Calu3 (cell line): ENCODE measurements around the gene HCRTR1. TPM values are rescaled to one million over a fixed set of nuclear protein-coding genes. Genes with fewer than 3 reads are reported as not detected.

Experiments used
- BruUV-seq: library from RNA; stranded (reverse); fragments of 400-500 nt; replicated peaks from 2 replicates; lab custom pipeline; 2021; lab: Mats Ljungman, UMichigan
- CTCF ChIA-PET: fragments of 300-600 bp; sonication (Branson Sonifier 250); formaldehyde crosslinking; loops from one replicate; lab custom pipeline; 2022; ENCODE audit warnings: antibody characterized with exemption; lab: Charles Lee
- DNase-seq: peaks from one replicate; pipeline ENCODE4 v3.0.0; 2022
- H3K27ac Mint-ChIP-seq: one replicate; pipeline ENCODE4 v1.8.0; 2022; ENCODE audit warnings: mixed read lengths; ENCODE audit not compliant: unreplicated experiment
- H3K27me3 Mint-ChIP-seq: one replicate; pipeline ENCODE4 v1.8.0; 2022; ENCODE audit warnings: mixed read lengths; ENCODE audit not compliant: unreplicated experiment
- H3K36me3 Mint-ChIP-seq: one replicate; pipeline ENCODE4 v1.8.0; 2022; ENCODE audit warnings: mild to moderate bottlenecking, moderate library complexity, mixed read lengths; ENCODE audit not compliant: insufficient read depth, unreplicated experiment
- H3K4me1 Mint-ChIP-seq: one replicate; pipeline ENCODE4 v1.8.0; 2022; ENCODE audit warnings: mild to moderate bottlenecking, low read depth, mixed read lengths; ENCODE audit not compliant: unreplicated experiment
- H3K4me3 Mint-ChIP-seq: one replicate; pipeline ENCODE4 v1.8.0; 2022; ENCODE audit warnings: mild to moderate bottlenecking, low read depth, moderate library complexity, mixed read lengths; ENCODE audit not compliant: unreplicated experiment
- H3K9me3 Mint-ChIP-seq: one replicate; pipeline ENCODE4 v1.8.0; 2022; ENCODE audit warnings: low read depth, mixed read lengths; ENCODE audit not compliant: unreplicated experiment
- intact Hi-C: fragments of 100-400 bp; cut with micrococcal nuclease; formaldehyde crosslinking; loops from one replicate; pipeline ENCODE4 v1.10.0; 2022; ENCODE audit not compliant: unreplicated experiment
- total RNA-seq: library from RNA; stranded (reverse); gene quantifications from 2 replicates; pipeline ENCODE4 v1.2.3, GENCODE V29; 2022
- TF ChIP-seq, protein P1 (sequence below): fragments of 200-600 bp; IDR thresholded peaks from one replicate; pipeline ENCODE4 v1.8.0; 2022; ENCODE audit warnings: antibody characterized with exemption; ENCODE audit not compliant: unreplicated experiment

Gene HCRTR1
- total RNA-seq, 1 experiment from 2014 or later = not detected

DNA sequence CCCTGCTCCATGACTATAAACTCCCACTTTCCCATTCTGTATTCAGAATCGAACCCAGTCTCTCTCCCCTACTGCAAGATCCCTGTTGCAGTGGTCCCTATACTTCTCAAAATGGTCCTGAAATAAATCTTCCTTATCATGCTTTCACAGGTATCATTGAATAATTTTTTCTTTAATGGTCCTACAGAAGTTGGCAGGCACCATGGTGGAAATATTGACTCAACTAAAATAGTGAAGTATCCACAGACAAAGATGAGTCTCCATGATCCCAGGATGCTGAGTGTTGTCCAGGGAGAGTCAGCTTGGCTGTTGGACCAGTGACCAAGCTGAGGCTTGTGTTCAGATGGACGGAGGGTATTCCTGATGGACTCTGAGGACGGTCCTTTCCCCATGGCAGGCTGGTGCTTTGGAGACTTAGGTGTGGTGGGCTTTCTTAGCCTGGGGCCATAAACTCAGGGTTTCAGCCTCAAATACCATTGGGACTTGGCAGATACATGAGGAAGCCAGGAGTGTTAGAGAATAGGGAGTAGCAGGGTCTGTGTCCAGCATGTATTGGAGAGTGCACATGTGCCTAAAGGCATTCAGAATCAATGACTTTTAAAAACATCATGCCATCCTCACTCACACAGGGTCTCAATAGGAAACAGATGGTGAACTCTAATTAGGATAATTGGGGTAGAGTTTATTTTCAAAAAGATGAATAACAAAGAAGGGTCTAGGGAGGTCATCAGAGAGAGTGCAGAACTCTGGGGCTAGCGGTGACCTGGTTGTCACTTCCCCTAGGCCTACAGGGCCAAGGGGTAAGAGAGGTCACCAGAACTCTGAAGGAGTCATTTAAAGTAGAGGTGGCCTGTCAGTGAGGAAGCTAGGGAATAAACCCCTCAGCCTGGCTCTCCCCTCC, 21.4 kb upstream of the HCRTR1 start:
- H3K4me1 Mint-ChIP-seq = peaks cover 16% of the 10 kb centered on the region
- H3K4me3 Mint-ChIP-seq = no peak overlapping the region
- H3K36me3 Mint-ChIP-seq = peaks cover 11% of the 10 kb centered on the region
- H3K27ac Mint-ChIP-seq = no peak overlapping the region
- intact Hi-C loops = no loop called here
- no peaks in the 10 kb centered on the region for H3K27me3 Mint-ChIP-seq
- no TSS peak for BruUV-seq
- no peaks in the 10 kb centered on the region for H3K9me3 Mint-ChIP-seq
- no peak for DNase-seq
- CTCF ChIA-PET = no interaction called here
- TF ChIP-seq, protein P1, sequence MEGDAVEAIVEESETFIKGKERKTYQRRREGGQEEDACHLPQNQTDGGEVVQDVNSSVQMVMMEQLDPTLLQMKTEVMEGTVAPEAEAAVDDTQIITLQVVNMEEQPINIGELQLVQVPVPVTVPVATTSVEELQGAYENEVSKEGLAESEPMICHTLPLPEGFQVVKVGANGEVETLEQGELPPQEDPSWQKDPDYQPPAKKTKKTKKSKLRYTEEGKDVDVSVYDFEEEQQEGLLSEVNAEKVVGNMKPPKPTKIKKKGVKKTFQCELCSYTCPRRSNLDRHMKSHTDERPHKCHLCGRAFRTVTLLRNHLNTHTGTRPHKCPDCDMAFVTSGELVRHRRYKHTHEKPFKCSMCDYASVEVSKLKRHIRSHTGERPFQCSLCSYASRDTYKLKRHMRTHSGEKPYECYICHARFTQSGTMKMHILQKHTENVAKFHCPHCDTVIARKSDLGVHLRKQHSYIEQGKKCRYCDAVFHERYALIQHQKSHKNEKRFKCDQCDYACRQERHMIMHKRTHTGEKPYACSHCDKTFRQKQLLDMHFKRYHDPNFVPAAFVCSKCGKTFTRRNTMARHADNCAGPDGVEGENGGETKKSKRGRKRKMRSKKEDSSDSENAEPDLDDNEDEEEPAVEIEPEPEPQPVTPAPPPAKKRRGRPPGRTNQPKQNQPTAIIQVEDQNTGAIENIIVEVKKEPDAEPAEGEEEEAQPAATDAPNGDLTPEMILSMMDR = no peak

DNA sequence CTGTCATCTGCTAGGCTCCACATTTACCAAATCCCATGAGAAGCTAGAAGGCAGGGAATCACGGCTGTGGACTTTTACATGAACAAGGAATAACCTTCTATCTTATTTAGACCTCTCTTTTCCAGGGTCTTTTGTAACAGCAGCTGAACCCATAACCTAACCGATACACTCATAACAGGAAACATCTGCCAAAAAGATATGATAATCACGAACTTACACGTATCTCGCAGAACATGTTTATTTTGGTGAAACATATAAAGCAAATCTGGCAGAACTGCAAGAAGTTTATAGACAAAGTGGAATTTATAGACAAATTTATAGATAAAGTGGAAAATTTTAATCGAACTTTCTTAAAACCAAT, 20.8 kb upstream of the HCRTR1 start:
- Mint-ChIP-seq H3K36me3 (peaks cover 7% of the 10 kb centered on the region), H3K27ac (no peak overlapping the region), H3K4me3 (no peak overlapping the region), H3K4me1 (peaks cover 10% of the 10 kb centered on the region), H3K9me3 (no peaks in the 10 kb centered on the region), H3K27me3 (peaks cover under 1% of the 10 kb centered on the region)
- no peak for DNase-seq
- no TSS peak for BruUV-seq
- TF ChIP-seq, protein P1 = no peak
- intact Hi-C loops = no loop called here
- CTCF ChIA-PET = no interaction called here

DNA sequence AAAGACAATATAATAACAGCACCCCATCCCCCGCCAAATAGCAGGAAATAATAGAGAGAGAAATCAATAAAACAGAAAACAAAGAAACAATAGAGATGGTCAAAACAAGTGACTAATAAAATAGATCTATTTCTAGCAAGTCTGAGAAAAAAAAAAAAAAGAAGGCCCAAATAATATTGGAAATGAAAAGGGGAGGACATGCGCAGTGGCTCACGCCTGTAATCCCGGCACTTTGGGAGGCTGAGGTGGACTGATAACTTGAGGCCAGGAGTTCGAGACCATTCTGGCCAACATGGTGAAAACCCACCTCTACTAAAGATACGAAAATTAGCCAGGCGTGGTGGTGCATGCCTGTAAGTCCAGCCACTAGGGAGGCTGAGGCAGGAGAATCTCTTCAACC, 18.5 kb upstream of the HCRTR1 start:
- CTCF ChIA-PET = no interaction called here
- H3K4me3 Mint-ChIP-seq = no peak overlapping the region
- H3K27ac Mint-ChIP-seq = no peak overlapping the region
- peaks cover 11% of the 10 kb centered on the region for H3K27me3 Mint-ChIP-seq
- no TSS peak for BruUV-seq
- TF ChIP-seq, protein P1 = no peak
- no peaks in the 10 kb centered on the region for H3K4me1 Mint-ChIP-seq
- no peak for DNase-seq
- intact Hi-C loops = no loop called here
- H3K36me3 Mint-ChIP-seq = no peaks in the 10 kb centered on the region
- H3K9me3 Mint-ChIP-seq = no peaks in the 10 kb centered on the region

DNA sequence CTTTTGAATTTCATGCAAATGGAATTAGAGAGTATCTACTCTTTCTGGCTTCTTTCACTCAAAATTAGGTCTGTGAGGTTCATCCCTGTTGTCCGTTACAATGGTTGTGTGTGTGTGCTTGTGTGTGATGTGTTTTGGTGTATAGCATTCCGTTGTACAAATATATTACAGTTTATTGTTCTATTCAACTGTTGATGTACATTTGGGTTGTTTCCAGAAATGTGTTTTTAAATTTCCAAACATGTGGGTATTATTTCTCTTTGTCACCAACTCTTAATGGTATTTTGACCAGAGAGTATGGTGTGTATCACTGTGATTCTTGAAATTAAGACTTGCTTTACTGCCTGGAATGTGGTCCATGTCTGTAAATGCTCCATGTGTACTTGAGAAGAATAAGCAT, 16.8 kb upstream of the HCRTR1 start:
- no peak overlapping the region for H3K4me3 Mint-ChIP-seq
- TF ChIP-seq, protein P1 = no peak
- BruUV-seq = no TSS peak
- H3K36me3 Mint-ChIP-seq = no peaks in the 10 kb centered on the region
- peaks cover 11% of the 10 kb centered on the region for H3K27me3 Mint-ChIP-seq
- H3K4me1 Mint-ChIP-seq = no peaks in the 10 kb centered on the region
- intact Hi-C loops = no loop called here
- no peak overlapping the region for H3K27ac Mint-ChIP-seq
- no peaks in the 10 kb centered on the region for H3K9me3 Mint-ChIP-seq
- DNase-seq = no peak
- CTCF ChIA-PET = no interaction called here
